ENCODE data around the gene NRTN.

DNA sequence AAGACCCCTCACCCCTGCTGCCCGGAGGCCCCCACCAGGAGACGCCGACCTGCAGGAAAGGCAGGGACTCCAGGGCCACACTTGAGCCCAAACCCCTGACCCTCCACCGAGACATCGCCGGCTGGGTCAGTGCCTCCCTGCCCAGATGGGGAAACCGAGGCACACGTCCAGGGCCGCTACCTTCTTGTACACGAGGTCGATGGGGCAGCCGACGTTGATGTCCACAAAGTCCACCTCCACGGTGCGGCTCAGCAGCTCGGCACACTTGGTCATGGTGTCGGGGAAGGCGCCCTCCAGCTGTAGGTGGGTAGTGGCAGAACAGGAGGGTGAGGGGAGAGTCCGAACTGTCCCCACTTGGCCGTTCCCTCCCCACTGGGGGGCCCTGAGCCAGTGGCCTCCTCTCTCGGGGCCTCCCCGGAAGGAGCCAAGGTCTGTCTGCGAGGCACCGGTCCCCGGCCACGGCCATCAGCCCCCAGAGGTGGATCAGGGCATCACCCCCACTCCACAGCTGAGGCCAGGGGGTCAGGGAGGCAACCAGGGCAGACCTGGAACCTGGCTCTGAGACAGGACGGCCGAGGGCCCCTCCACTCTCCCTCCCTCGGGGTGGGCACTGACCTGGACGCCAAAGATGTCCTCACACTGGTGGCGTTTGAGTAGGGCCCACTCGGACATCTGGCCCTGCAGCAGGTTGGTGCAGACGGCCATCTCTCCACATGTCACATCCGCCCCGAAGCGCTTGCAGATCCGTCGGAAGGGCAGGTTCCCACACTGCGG is 17.3 kb upstream of the NRTN start:
- TF ChIP-seq, protein P1, sequence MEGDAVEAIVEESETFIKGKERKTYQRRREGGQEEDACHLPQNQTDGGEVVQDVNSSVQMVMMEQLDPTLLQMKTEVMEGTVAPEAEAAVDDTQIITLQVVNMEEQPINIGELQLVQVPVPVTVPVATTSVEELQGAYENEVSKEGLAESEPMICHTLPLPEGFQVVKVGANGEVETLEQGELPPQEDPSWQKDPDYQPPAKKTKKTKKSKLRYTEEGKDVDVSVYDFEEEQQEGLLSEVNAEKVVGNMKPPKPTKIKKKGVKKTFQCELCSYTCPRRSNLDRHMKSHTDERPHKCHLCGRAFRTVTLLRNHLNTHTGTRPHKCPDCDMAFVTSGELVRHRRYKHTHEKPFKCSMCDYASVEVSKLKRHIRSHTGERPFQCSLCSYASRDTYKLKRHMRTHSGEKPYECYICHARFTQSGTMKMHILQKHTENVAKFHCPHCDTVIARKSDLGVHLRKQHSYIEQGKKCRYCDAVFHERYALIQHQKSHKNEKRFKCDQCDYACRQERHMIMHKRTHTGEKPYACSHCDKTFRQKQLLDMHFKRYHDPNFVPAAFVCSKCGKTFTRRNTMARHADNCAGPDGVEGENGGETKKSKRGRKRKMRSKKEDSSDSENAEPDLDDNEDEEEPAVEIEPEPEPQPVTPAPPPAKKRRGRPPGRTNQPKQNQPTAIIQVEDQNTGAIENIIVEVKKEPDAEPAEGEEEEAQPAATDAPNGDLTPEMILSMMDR (conservative IDR thresholded peaks at IDR 0.05; ENCODE audit: low read depth, low read length) = no peak
- TF ChIP-seq EZH2phosphoT487 (IDR thresholded peaks at IDR 0.05; ENCODE audit: borderline replicate concordance, low read length) (no peak), EZH2 (IDR thresholded peaks at IDR 0.05; ENCODE audit: low read length, unreplicated experiment) (no peak)
